Bronchial epithelial cell (primary cell): ENCODE results near the gene OSBPL3. TPM values are rescaled to one million over a fixed set of nuclear protein-coding genes. Genes with fewer than 3 reads are reported as not detected.
"Not testable (repeated sequence)": the region's sequence is repeated elsewhere in the genome, so short reads cannot be mapped to it uniquely, and the experiment has no call there.

Experiments used
- DNase-seq: peaks from one replicate; pipeline ENCODE4 v3.0.0-alpha.2; 2010; ENCODE audit warnings: low read depth
- FAIRE-seq: peaks from 2 replicates; lab custom pipeline; 2011; peaks lifted over from hg19 to GRCh38; lab: Jason Lieb, UNC
- H3K27me3 ChIP-seq: 2 replicates; pipeline ENCODE4 v1.5.1; 2011; ENCODE audit warnings: low read length; ENCODE audit not compliant: control insufficient read depth, insufficient read depth
- H3K36me3 ChIP-seq: 2 replicates; pipeline ENCODE4 v1.5.1; 2011; ENCODE audit warnings: low read length; ENCODE audit not compliant: control insufficient read depth, insufficient read depth
- H3K4me3 ChIP-seq: 2 replicates; pipeline ENCODE4 v1.5.1; 2011; ENCODE audit warnings: mild to moderate bottlenecking, low read depth, low read length, control low read depth
- CTCF ChIP-seq: IDR thresholded peaks from 2 replicates; pipeline ENCODE4 v1.5.1; 2011; ENCODE audit warnings: mild to moderate bottlenecking, moderate library complexity, low read length, control low read depth, inconsistent platforms; ENCODE audit not compliant: insufficient read depth, severe bottlenecking
- total RNA-seq: library from RNA; depleted of rRNA; stranded (reverse); fragments of >200 nt; gene quantifications from 2 replicates; pipeline ENCODE4 v1.2.1, GENCODE V29; 2014

OSBPL3 gene
- total RNA-seq, 1 donor from 2014 or later, result 25.0 TPM

- peaks cover 10% of the 10 kb centered on the region for H3K36me3 ChIP-seq
- no peak for DNase-seq
- no peaks in the 10 kb centered on the region for H3K27me3 ChIP-seq
- no peak for TF ChIP-seq CTCF
- no peak for FAIRE-seq
- H3K4me3 ChIP-seq, result no peak overlapping the region
Observed at GRCh38 chr7:24800073-24800472, 179.9 kb downstream of the OSBPL3 start.

GRCh38 chr7:24799506-24799905 lies 180.5 kb downstream of the OSBPL3 start:
- TF ChIP-seq CTCF, result no peak
- Histone ChIP-seq H3K4me3 (no peak overlapping the region), H3K27me3 (no peaks in the 10 kb centered on the region), H3K36me3 (peaks cover 10% of the 10 kb centered on the region)
- FAIRE-seq, result no peak
- DNase-seq, result no peak

- TF ChIP-seq CTCF, result no peak
- no peak for FAIRE-seq
- peaks cover 5% of the 10 kb centered on the region for H3K36me3 ChIP-seq
- no peak overlapping the region for H3K4me3 ChIP-seq
- no peaks in the 10 kb centered on the region for H3K27me3 ChIP-seq
- no peak for DNase-seq
Observed at GRCh38 chr7:24798261-24798660, 181.7 kb downstream of the OSBPL3 start.

GRCh38 chr7:24797270-24797669 lies 182.7 kb downstream of the OSBPL3 start:
- no peak for DNase-seq
- no peak overlapping the region for H3K4me3 ChIP-seq
- no peak for TF ChIP-seq CTCF
- no peaks in the 10 kb centered on the region for H3K27me3 ChIP-seq
- peaks cover 2% of the 10 kb centered on the region for H3K36me3 ChIP-seq
- no peak for FAIRE-seq

GRCh38 chr7:24795407-24795767 lies 184.6 kb downstream of the OSBPL3 start:
- Histone ChIP-seq H3K36me3 (no peaks in the 10 kb centered on the region), H3K4me3 (no peak overlapping the region), H3K27me3 (no peaks in the 10 kb centered on the region)
- TF ChIP-seq CTCF, result no peak
- FAIRE-seq (no peak), DNase-seq (no peak)

GRCh38 chr7:24794751-24795406 lies 185.1 kb downstream of the OSBPL3 start:
- not testable (repeated sequence) for DNase-seq, H3K4me3 ChIP-seq, H3K27me3 ChIP-seq, FAIRE-seq, H3K36me3 ChIP-seq
